ENCODE results near the gene ZNF212.

DNA sequence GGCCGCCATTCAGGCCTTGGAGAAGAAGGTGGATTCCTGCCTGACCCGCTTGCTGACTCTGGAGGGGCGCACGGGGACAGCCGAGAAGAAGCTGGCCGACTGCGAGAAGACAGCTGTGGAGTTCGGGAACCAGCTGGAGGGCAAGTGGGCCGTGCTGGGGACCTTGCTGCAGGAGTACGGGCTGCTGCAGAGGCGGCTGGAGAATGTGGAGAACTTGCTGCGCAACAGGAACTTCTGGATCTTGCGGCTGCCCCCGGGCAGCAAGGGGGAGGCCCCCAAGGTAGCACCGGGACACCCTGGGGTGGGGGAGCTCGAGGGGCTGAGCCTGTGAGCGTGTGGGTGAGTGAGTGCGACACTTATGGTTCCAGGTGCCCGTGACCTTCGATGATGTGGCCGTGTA, 27.0 kb downstream of the ZNF212 start:
- TF ChIP-seq POLR2A (IDR thresholded peaks at IDR 0.05) (no peak), POLR2AphosphoS5 (IDR thresholded peaks at IDR 0.05) (no peak)
- TF ChIP-seq, protein P1, sequence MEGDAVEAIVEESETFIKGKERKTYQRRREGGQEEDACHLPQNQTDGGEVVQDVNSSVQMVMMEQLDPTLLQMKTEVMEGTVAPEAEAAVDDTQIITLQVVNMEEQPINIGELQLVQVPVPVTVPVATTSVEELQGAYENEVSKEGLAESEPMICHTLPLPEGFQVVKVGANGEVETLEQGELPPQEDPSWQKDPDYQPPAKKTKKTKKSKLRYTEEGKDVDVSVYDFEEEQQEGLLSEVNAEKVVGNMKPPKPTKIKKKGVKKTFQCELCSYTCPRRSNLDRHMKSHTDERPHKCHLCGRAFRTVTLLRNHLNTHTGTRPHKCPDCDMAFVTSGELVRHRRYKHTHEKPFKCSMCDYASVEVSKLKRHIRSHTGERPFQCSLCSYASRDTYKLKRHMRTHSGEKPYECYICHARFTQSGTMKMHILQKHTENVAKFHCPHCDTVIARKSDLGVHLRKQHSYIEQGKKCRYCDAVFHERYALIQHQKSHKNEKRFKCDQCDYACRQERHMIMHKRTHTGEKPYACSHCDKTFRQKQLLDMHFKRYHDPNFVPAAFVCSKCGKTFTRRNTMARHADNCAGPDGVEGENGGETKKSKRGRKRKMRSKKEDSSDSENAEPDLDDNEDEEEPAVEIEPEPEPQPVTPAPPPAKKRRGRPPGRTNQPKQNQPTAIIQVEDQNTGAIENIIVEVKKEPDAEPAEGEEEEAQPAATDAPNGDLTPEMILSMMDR (IDR thresholded peaks at IDR 0.05), result no peak

All from breast epithelium (tissue), 3 donors.